Thyroid gland (tissue), 4 donors: ENCODE results near the gene ESRRA. TPM values are rescaled to one million over a fixed set of nuclear protein-coding genes. Genes with fewer than 3 reads are reported as not detected.

Experiments used
- DNase-seq, 2 donors: peaks; one replicate each; pipeline ENCODE4 v3.0.0-alpha.2; 2019
- H3K27ac ChIP-seq, 3 donors: fragments of 200-600 bp; sonication (generic); 1 replicate in 2 of 3; 2 replicates in 1 of 3; pipeline ENCODE4 v1.5.1; 2016 to 2019; ENCODE audit warnings: mild to moderate bottlenecking in 1 of 3, moderate library complexity in 1 of 3
- H3K27me3 ChIP-seq: fragments of 200-600 bp; sonication (generic); one replicate; pipeline ENCODE4 v1.5.1; 2019
- H3K36me3 ChIP-seq, 2 donors: fragments of 200-600 bp; sonication (generic); one replicate each; pipeline ENCODE4 v1.5.1; 2016 to 2019
- H3K4me1 ChIP-seq, 2 donors: fragments of 200-600 bp; sonication (generic); one replicate each; pipeline ENCODE4 v1.5.1; 2017 to 2019
- H3K4me3 ChIP-seq, 3 donors: fragments of 200-600 bp; sonication (generic); replicated peaks in 1 of 3; 1 replicate in 2 of 3; 2 replicates in 1 of 3; pipeline ENCODE4 v1.5.1; 2016; ENCODE audit warnings: mild to moderate bottlenecking in 1 of 3
- H3K9me3 ChIP-seq: fragments of 200-600 bp; sonication (generic); one replicate; pipeline ENCODE4 v1.5.1; 2017
- CTCF ChIP-seq, 6 experiments: fragments of 200-600 bp in 3 of 6; fragments of 450-650 bp in 3 of 6; sonication (generic) in 3 of 6; IDR thresholded peaks; one replicate each; pipeline ENCODE4 v1.5.1; 2016 to 2019; ENCODE audit warnings: antibody characterized with exemption in 6 of 6, mild to moderate bottlenecking in 2 of 6, inconsistent platforms in 1 of 6, moderate library complexity in 1 of 6
- POLR2A ChIP-seq, 2 donors: fragments of 450-650 bp; IDR thresholded peaks; one replicate each; pipeline ENCODE4 v1.6.1; 2017; ENCODE audit warnings: antibody characterized with exemption in 2 of 2, mild to moderate bottlenecking in 2 of 2, moderate library complexity in 1 of 2
- WGBS, 2 donors: methylation state at CpG; one replicate each; pipeline ENCODE4 v1.1.5; 2017; 5-methylcytosine and 5-hydroxymethylcytosine counted together
- intact Hi-C: fragments of 100-400 bp; cut with DNase I; formaldehyde crosslinking; loops from one replicate; pipeline ENCODE4 v1.15.1; 2023
- total RNA-seq, 4 donors: library from RNA; depleted of rRNA; stranded (reverse); fragments of >200 nt; gene quantifications; one replicate each; pipeline ENCODE4 v1.2.3, GENCODE V29; 2016

ESRRA gene
- total RNA-seq, 4 donors from 2014 or later: 42.8 to 71.6 (median 58.3) TPM

- H3K27me3 ChIP-seq: peaks cover 5% of the 10 kb centered on the region
- no peak for DNase-seq
- intact Hi-C loops: no loop called here
- H3K4me3 ChIP-seq: no peak overlapping the region
- H3K4me1 ChIP-seq: peaks cover 3 to 28% of the 10 kb centered on the region in 2 donors
- no peaks in the 10 kb centered on the region for H3K9me3 ChIP-seq
- TF ChIP-seq CTCF (IDR thresholded peaks at IDR 0.05) (no peak), POLR2A (IDR thresholded peaks at IDR 0.05) (no peak)
- no peak overlapping the region for H3K27ac ChIP-seq
- WGBS, 2 donors: 94 to 95% methylated on average over 11 to 12 of the region's 13 CpGs
- no peaks in the 10 kb centered on the region for H3K36me3 ChIP-seq
These were observed 16.2 kb upstream of the ESRRA start for GRCh38 chr11:64289002-64289564.

GRCh38 chr11:64290352-64291261, 14.7 kb upstream of the ESRRA start:
- no peaks in the 10 kb centered on the region for H3K36me3 ChIP-seq
- TF ChIP-seq POLR2A (IDR thresholded peaks at IDR 0.05): no peak
- no peak for TF ChIP-seq CTCF (IDR thresholded peaks at IDR 0.05)
- intact Hi-C loops: no loop called here
- H3K27me3 ChIP-seq: peaks cover 5% of the 10 kb centered on the region
- 55 to 76% methylated on average over 6 to 8 of the region's 10 CpGs for WGBS, 2 donors
- H3K4me1 ChIP-seq: peaks cover 0 to 28% of the 10 kb centered on the region in 2 donors
- no peak overlapping the region for H3K4me3 ChIP-seq
- H3K9me3 ChIP-seq: no peaks in the 10 kb centered on the region
- DNase-seq: no peak
- no peak overlapping the region for H3K27ac ChIP-seq

- H3K27me3 ChIP-seq: peaks cover 5% of the 10 kb centered on the region
- no peak for DNase-seq
- WGBS, 2 donors: 10 to 27% methylated on average over 4 to 8 of the region's 45 CpGs
- no peak for TF ChIP-seq CTCF (IDR thresholded peaks at IDR 0.05)
- TF ChIP-seq POLR2A (IDR thresholded peaks at IDR 0.05): no peak
- H3K36me3 ChIP-seq: no peaks in the 10 kb centered on the region
- intact Hi-C loops: no loop called here
- H3K27ac ChIP-seq: no peak within 1 kb of the TSS
- no peaks in the 10 kb centered on the region for H3K9me3 ChIP-seq
- H3K4me3 ChIP-seq: peak within 1 kb of the TSS in 1 of 3 donors; percentile 23
- H3K4me1 ChIP-seq: peaks cover 0 to 23% of the 10 kb centered on the region in 2 donors
These were observed 14.0 kb upstream of the ESRRA start, which contains the start of gene KCNK4 for GRCh38 chr11:64291262-64291751. Gene KCNK4, plus strand, starts transcription at chr11:64291302. Its CDS starts 1,717 bp downstream, at chr11:64293019.

- TF ChIP-seq CTCF (IDR thresholded peaks at IDR 0.05): no peak
- no peak for TF ChIP-seq POLR2A (IDR thresholded peaks at IDR 0.05)
These were observed 13.4 kb upstream of the ESRRA start for GRCh38 chr11:64291752-64292459.

More at GRCh38 chr11:64291752-64292459, 13.4 kb upstream of the ESRRA start:
- no peaks in the 10 kb centered on the region for H3K9me3 ChIP-seq
- intact Hi-C loops: no loop called here
- peaks cover 5% of the 10 kb centered on the region for H3K27me3 ChIP-seq
- WGBS, 2 donors: 0 to 1% methylated on average over 1 to 15 of the region's 96 CpGs
- DNase-seq: no peak
- H3K4me3 ChIP-seq: peak overlapping the region in 1 of 3 donors; percentile 23
- no peak overlapping the region for H3K27ac ChIP-seq
- H3K36me3 ChIP-seq: no peaks in the 10 kb centered on the region
- H3K4me1 ChIP-seq: peaks cover 0 to 18% of the 10 kb centered on the region in 2 donors
